ENCODE data around the gene B9D1.

B9D1 gene

DNA sequence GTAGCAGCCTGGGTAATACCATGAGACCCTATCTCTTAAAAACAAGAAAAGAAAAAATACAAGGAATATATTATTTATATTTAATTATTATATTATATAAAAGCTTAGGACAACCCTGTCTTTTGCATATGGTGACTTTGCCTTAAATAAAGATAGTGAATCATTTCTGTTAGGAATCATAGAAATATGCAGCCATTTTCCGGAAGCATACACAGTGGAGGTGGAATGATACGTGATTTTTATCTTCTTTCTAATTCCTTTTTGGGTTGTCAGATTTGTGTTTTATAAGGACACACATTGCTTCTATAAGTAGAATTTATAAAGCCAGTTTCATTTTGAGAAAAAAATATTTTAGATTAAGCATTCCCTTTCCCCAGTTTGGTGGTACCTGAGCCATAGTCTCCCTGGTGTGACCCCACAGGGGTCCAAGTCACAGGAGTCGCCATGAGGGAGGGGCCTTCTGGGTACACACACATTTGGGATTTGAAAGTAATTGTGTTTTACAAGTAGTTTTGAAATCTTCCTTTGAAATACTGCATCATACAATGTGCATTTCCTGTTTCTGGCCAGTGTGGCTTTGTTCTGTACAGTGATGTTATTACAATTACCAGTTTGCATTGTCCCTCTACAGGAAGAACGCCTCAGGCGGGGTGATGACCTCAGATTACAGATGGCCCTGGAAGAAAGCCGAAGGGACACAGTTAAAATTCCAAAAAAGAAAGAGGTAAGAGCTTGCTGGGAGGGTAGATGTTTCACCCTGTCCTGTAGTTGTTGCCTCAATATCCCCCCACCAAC is 50.9 kb downstream of the B9D1 start:
- no peak; a peak in 1 of 22 replicates for TF ChIP-seq Cebpa-rat (IDR thresholded peaks at IDR 0.05)

DNA sequence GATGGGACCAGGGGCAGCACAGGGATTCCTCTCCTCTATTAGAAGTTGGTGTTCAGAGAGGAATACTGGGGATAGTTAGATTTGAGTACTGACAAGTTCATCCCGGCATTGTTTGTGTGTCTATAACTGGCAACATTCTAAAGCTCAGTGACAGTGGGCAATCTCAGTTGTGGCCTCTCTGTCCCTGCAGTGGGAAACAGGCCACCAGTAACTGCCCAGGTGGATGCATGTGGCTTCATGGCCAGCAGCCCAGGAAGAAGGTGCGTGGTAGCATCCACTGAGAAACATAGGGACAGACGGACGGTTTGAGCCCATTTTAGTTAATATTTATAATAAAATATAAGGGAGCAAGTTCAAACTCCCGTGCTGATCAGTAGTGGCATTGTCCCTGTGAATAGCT is 51.5 kb downstream of the B9D1 start:
- Histone ChIP-seq H3K9ac (no peak overlapping the region), H3K4me1 (peaks cover 64 to 87% (median 84%) of the 10 kb centered on the region in 10 experiments), H3K36me3 (no peaks in the 10 kb centered on the region), H3K27me3 (peaks cover 60 to 90% (median 79%) of the 10 kb centered on the region in 11 experiments), H3K4me3 (no peak overlapping the region), H4K20me1 (peaks cover under 1 to 56% (median 10%) of the 10 kb centered on the region in 11 experiments; a peak in 15 of 22 replicates), H3K4me2 (peak overlapping the region in 10 of 11 experiments; percentile 18 to 88 (median 48); a peak in 18 of 22 replicates), H3K27ac (no peak overlapping the region), H3K9me3 (replicated peaks in 1 of 11) (no peaks in the 10 kb centered on the region)
- TF ChIP-seq Cebpa-rat (IDR thresholded peaks at IDR 0.05): no peak

More for the DNA sequence above, 50.9 kb downstream of the B9D1 start:
- H3K27me3 ChIP-seq: peaks cover 60 to 97% (median 79%) of the 10 kb centered on the region in 11 experiments
- peak overlapping the region; percentile 31 to 85 (median 69) for H3K4me2 ChIP-seq
- peaks cover 59 to 83% (median 79%) of the 10 kb centered on the region in 10 experiments for H3K4me1 ChIP-seq
- peak overlapping the region in 6 of 11 experiments; percentile 6 to 54 (median 26); a peak in 8 of 22 replicates for H3K27ac ChIP-seq
- H3K9ac ChIP-seq: no peak overlapping the region; a peak in 1 of 22 replicates
- no peaks in the 10 kb centered on the region for H3K36me3 ChIP-seq
- H4K20me1 ChIP-seq: peaks cover 0 to 52% (median 6%) of the 10 kb centered on the region in 11 experiments; a peak in 8 of 22 replicates
- no peak overlapping the region for H3K4me3 ChIP-seq
- no peaks in the 10 kb centered on the region for H3K9me3 ChIP-seq (replicated peaks in 1 of 11)

DNA sequence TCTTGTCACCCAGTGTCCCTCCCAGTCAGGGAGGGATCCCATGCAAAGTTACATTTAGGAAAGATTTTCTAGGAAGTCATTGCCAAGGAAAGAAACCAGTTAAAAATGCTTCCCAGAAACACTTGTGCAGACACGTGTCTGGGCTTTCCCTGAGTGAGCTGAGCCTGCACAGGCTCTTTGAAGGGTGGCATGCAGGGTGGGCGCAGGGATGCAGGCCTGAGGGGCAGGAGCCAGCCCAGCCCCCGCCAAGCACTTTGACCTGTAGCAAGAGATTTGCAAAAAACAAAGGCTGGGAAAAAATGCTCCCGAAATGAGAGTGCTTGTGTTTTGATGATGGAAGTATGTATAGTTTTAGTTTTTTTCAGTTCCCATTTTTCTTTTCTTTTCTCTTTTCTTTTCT is 52.4 kb downstream of the B9D1 start:
- Histone ChIP-seq H3K4me3 (no peak overlapping the region), H3K36me3 (no peaks in the 10 kb centered on the region), H3K27ac (no peak overlapping the region), H3K9me3 (replicated peaks in 1 of 11) (no peaks in the 10 kb centered on the region), H3K4me2 (peak overlapping the region; percentile 5 to 88 (median 47); a peak in 16 of 22 replicates), H3K27me3 (peaks cover 53 to 88% (median 71%) of the 10 kb centered on the region in 11 experiments), H3K4me1 (peaks cover 72 to 93% (median 91%) of the 10 kb centered on the region in 10 experiments), H3K9ac (no peak overlapping the region), H4K20me1 (peaks cover 6 to 64% (median 16%) of the 10 kb centered on the region in 11 experiments; a peak in 15 of 22 replicates)
- TF ChIP-seq Cebpa-rat (IDR thresholded peaks at IDR 0.05): no peak

DNA sequence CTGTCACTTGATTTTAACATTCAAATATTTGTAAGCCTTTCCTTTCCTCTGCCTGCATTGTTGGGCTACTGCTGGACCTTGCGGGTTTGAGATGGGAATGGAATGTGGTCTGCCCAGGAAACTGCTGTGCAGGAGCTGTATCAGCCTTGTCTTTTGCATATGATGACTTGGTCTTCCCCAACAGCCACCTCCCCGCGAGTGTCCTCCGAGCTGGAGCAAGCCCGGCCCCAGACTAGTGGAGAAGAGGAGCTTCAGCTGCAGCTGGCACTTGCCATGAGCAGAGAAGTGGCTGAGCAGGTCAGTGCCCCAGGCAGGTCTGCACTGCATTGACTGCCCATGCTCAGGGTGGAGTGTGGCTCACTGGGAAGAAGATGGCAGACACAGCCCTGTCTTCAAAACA is 52.8 kb downstream of the B9D1 start:
- Histone ChIP-seq H3K9me3 (replicated peaks in 1 of 11) (no peaks in the 10 kb centered on the region), H3K4me1 (peaks cover 77 to 93% (median 91%) of the 10 kb centered on the region in 10 experiments), H3K4me3 (no peak overlapping the region), H3K4me2 (peak overlapping the region in 8 of 11 experiments; percentile 21 to 88 (median 48); a peak in 14 of 22 replicates), H3K27ac (no peak overlapping the region), H3K36me3 (no peaks in the 10 kb centered on the region), H4K20me1 (peaks cover 6 to 69% (median 12%) of the 10 kb centered on the region in 11 experiments; a peak in 15 of 22 replicates), H3K9ac (no peak overlapping the region), H3K27me3 (peaks cover 49 to 88% (median 67%) of the 10 kb centered on the region in 11 experiments)
- TF ChIP-seq Cebpa-rat (IDR thresholded peaks at IDR 0.05): no peak

DNA sequence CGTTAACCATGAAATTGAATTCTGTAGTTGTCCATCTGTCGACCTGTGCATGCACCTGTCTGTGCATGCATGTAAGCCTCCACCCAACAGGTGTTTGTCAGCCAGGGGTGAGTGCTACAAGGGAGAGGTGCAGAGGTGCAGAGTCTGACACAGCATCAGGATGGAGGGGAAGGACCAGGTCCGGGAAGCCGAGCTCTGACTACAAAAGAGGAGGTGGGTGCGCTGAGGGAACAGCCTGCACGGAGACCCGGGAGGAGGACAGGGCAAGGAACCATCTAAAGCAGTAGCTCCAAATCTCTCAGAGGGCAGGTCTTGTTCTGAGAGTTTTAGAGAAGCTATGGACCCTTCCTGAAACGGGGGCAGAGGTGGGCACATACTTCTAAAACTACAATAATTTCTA is 54.1 kb downstream of the B9D1 start:
- Histone ChIP-seq H3K27ac (no peak overlapping the region), H3K4me3 (no peak overlapping the region), H3K9ac (no peak overlapping the region), H3K27me3 (peaks cover 41 to 77% (median 66%) of the 10 kb centered on the region in 11 experiments), H3K4me1 (peaks cover 80 to 93% (median 91%) of the 10 kb centered on the region in 10 experiments), H4K20me1 (peaks cover 6 to 67% (median 8%) of the 10 kb centered on the region in 11 experiments; a peak in 15 of 22 replicates), H3K9me3 (replicated peaks in 1 of 11) (no peaks in the 10 kb centered on the region), H3K4me2 (peak overlapping the region in 9 of 11 experiments; percentile 6 to 97 (median 88); a peak in 17 of 22 replicates), H3K36me3 (no peaks in the 10 kb centered on the region)
- no peak for TF ChIP-seq Cebpa-rat (IDR thresholded peaks at IDR 0.05)

DNA sequence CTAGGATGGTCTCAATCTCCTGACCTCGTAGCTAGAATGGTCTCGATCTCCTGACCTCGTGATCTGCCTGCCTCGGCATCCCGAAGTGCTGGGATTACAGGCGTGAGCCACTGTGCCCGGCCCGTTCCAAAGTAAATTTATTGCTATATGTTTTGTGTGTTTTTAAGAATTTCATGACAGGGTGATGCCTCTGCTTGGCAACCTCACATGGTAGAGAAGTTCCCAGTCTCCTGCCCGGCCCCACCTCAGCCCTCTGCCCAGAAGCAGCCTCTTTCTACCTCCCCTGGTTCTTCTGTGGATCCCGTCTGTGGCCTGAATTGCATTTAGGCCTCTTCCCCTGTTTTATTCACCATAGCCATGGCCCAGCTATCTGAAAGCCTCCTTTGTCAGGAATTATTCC is 55.0 kb downstream of the B9D1 start:
- H3K36me3 ChIP-seq: no peaks in the 10 kb centered on the region
- peaks cover 84 to 97% (median 92%) of the 10 kb centered on the region in 10 experiments for H3K4me1 ChIP-seq
- 0 out of 22 replicates have a peak overlapping the region, but pooled peaks of 3 of the 11 experiments have one; percentile 4 to 40 (median 25) for H3K9ac ChIP-seq
- peaks cover 6 to 67% (median 12%) of the 10 kb centered on the region in 11 experiments; a peak in 16 of 22 replicates for H4K20me1 ChIP-seq
- peak overlapping the region in 10 of 11 experiments; percentile 72 to 97 (median 90); a peak in 18 of 22 replicates for H3K4me2 ChIP-seq
- no peak for TF ChIP-seq Cebpa-rat (IDR thresholded peaks at IDR 0.05)
- peaks cover 33 to 69% (median 57%) of the 10 kb centered on the region in 11 experiments for H3K27me3 ChIP-seq
- peak overlapping the region in 7 of 11 experiments; percentile 24 to 82 (median 69); a peak in 11 of 22 replicates for H3K27ac ChIP-seq
- no peaks in the 10 kb centered on the region for H3K9me3 ChIP-seq (replicated peaks in 1 of 11)
- no peak overlapping the region for H3K4me3 ChIP-seq

DNA sequence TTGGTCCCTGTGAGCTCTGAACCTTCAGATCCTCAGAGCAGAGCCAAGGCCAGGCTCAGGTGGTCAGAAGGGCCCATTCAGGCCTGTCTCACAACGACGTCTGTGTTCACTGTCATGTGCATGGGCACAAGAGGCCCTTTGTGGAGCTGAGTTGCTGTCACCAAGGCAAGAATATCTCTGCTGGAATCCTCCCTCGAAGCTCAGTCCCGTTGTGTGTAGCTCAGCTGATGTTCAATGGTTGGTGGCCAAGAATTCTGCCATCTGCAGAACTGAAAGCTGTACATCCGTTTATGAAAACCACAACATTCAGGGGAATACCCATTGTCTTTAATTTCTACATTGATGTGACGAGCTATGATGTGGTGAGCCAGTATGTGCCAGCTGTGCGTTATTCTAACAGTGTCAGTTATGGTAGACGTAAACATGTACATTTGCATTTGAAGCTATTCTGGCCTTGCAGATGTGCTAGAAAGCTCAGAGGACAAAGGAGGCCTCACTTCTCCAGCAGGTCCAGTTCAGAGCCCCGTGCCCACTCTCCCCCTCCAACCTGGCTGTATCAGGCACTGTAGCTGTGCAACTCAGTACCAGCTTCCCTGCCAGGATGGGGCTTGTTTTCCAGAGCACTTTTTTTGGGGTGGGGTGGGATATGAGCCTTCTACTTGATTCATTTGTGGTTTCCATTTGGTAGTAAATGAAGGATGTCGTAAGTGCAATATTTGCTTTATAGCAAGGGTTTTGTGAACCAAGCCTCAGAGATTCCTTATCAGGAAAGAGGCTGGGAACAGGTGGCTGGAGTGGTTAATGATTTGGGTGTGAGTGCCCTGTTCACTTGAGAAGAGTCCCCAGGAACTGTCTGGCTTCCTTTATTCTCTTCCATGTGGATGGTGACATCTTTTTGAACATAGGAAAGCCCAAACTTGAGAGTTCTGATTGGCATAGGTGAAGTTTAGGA is 56.1 kb downstream of the B9D1 start:
- no peak for TF ChIP-seq Cebpa-rat (IDR thresholded peaks at IDR 0.05)
- Histone ChIP-seq H3K36me3 (no peaks in the 10 kb centered on the region), H3K27ac (peak overlapping the region; percentile 30 to 82 (median 77); a peak in 21 of 22 replicates), H3K27me3 (peaks cover 30 to 71% (median 52%) of the 10 kb centered on the region in 11 experiments), H4K20me1 (peaks cover 7 to 75% (median 12%) of the 10 kb centered on the region in 11 experiments; a peak in 15 of 22 replicates), H3K9me3 (replicated peaks in 1 of 11) (no peaks in the 10 kb centered on the region), H3K4me3 (peak overlapping the region in 2 of 10 experiments; percentile 6 to 13; a peak in 1 of 20 replicates), H3K4me1 (peaks cover 84 to 97% (median 92%) of the 10 kb centered on the region in 10 experiments), H3K4me2 (peak overlapping the region; percentile 72 to 97 (median 92)), H3K9ac (peak overlapping the region in 10 of 11 experiments; percentile 43 to 71 (median 56); a peak in 19 of 22 replicates)

DNA sequence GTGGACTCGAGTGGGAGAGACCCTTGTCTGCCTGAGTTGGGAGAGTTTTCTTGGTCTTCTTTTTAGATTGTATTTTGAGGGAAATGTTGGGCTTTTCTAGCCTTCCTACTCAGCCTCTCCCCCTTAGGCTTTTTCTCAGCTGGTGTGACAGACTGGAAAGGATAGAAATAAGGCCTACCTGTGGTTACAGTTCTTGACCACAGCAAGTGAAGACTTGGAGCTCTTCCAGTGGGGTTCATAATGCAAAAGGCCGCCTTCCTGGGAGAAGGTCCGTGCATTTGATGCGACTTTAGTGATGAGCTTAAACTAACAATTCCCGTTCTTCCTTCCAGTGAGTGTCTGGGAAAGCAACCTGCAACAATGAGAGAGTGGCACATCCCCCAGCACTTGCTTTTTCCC is 56.8 kb downstream of the B9D1 start:
- Histone ChIP-seq H4K20me1 (peaks cover 7 to 80% (median 12%) of the 10 kb centered on the region in 11 experiments; a peak in 15 of 22 replicates), H3K4me2 (peak overlapping the region; percentile 72 to 97 (median 92)), H3K9ac (peak overlapping the region in 10 of 11 experiments; percentile 41 to 71 (median 56); a peak in 19 of 22 replicates), H3K4me1 (peaks cover 80 to 98% (median 89%) of the 10 kb centered on the region in 10 experiments), H3K27me3 (peaks cover 24 to 73% (median 54%) of the 10 kb centered on the region in 11 experiments), H3K27ac (peak overlapping the region; percentile 30 to 82 (median 75); a peak in 21 of 22 replicates), H3K4me3 (peak overlapping the region in 3 of 10 experiments; percentile 3 to 13 (median 6); a peak in 1 of 20 replicates), H3K36me3 (no peaks in the 10 kb centered on the region), H3K9me3 (replicated peaks in 1 of 11) (no peaks in the 10 kb centered on the region)
- TF ChIP-seq Cebpa-rat (IDR thresholded peaks at IDR 0.05): no peak
